T1000 (cell line): ENCODE measurements around the gene ANKS1B.
"Not testable (repeated sequence)": the region's sequence is repeated elsewhere in the genome, so short reads cannot be mapped to it uniquely, and the experiment has no call there.

Source experiments
- DNase-seq: peaks from one replicate; lab custom pipeline; 2025; ENCODE audit warnings: mixed read lengths; lab: John Stamatoyannopoulos, UW

ANKS1B gene

GRCh38 chr12:99009654-99010296, 975.0 kb downstream of the ANKS1B start:
- DNase-seq = no peak

GRCh38 chr12:99005601-99006000, 979.1 kb downstream of the ANKS1B start:
- DNase-seq = no peak

- no peak for DNase-seq
These were observed 979.8 kb downstream of the ANKS1B start for GRCh38 chr12:99004799-99005466.

- DNase-seq = no peak
These were observed 982.0 kb downstream of the ANKS1B start for GRCh38 chr12:99002731-99003130.

- DNase-seq = no peak
These were observed 982.6 kb downstream of the ANKS1B start for GRCh38 chr12:99002156-99002555.

GRCh38 chr12:98999559-98999958, 985.2 kb downstream of the ANKS1B start:
- no peak for DNase-seq

GRCh38 chr12:98998697-98999299, 985.9 kb downstream of the ANKS1B start:
- no peak for DNase-seq

- no peak for DNase-seq
These were observed 986.8 kb downstream of the ANKS1B start for GRCh38 chr12:98997899-98998298.

GRCh38 chr12:98990648-98991047, 994.1 kb downstream of the ANKS1B start:
- DNase-seq = no peak

GRCh38 chr12:98985156-98985555, 999.6 kb downstream of the ANKS1B start:
- no peak for DNase-seq

- DNase-seq = no peak
These were observed 1001.1 kb downstream of the ANKS1B start for GRCh38 chr12:98983647-98984046.

GRCh38 chr12:98980508-98980907, 1004.2 kb downstream of the ANKS1B start:
- no peak for DNase-seq

- DNase-seq = no peak
These were observed 1007.5 kb downstream of the ANKS1B start for GRCh38 chr12:98977186-98977585.

GRCh38 chr12:98974767-98975381, 1009.9 kb downstream of the ANKS1B start:
- no peak for DNase-seq

- DNase-seq = no peak
These were observed 1011.3 kb downstream of the ANKS1B start for GRCh38 chr12:98973395-98973794.

- no peak for DNase-seq
These were observed 1013.8 kb downstream of the ANKS1B start for GRCh38 chr12:98970950-98971349.

- DNase-seq = no peak
These were observed 1014.5 kb downstream of the ANKS1B start for GRCh38 chr12:98970210-98970609.

- DNase-seq = no peak
These were observed 1015.8 kb downstream of the ANKS1B start for GRCh38 chr12:98968896-98969295.

- DNase-seq = not testable (repeated sequence)
These were observed 1027.6 kb downstream of the ANKS1B start for GRCh38 chr12:98957135-98957534.

GRCh38 chr12:98955284-98955683, 1029.5 kb downstream of the ANKS1B start:
- DNase-seq = no peak

- no peak for DNase-seq
These were observed 1030.2 kb downstream of the ANKS1B start for GRCh38 chr12:98954506-98954905.

- DNase-seq = no peak
These were observed 1033.3 kb downstream of the ANKS1B start for GRCh38 chr12:98951406-98951805.
